Duodenal mucosa (tissue), 2 donors: ENCODE measurements around the gene FTSJ1.

ENCODE experiments used
- H3K27ac ChIP-seq: one replicate; pipeline ENCODE4 v1.7.0; 2013; ENCODE audit warnings: low read depth, low read length
- H3K27me3 ChIP-seq, 2 donors: one replicate each; pipeline ENCODE4 v1.7.0; 2013; ENCODE audit warnings: low read length in 2 of 2, control low read depth in 1 of 2; ENCODE audit not compliant: insufficient read depth in 2 of 2, control insufficient read depth in 1 of 2
- H3K36me3 ChIP-seq, 2 donors: one replicate each; pipeline ENCODE4 v1.7.0; 2013; ENCODE audit warnings: low read length in 2 of 2, control low read depth in 1 of 2; ENCODE audit not compliant: insufficient read depth in 2 of 2, control insufficient read depth in 1 of 2
- H3K4me1 ChIP-seq, 2 donors: one replicate each; pipeline ENCODE4 v1.7.0; 2013; ENCODE audit warnings: low read length in 2 of 2, control low read depth in 1 of 2; ENCODE audit not compliant: insufficient read depth in 2 of 2, control insufficient read depth in 1 of 2
- H3K4me3 ChIP-seq, 2 donors: one replicate each; pipeline ENCODE4 v1.7.0; 2013; ENCODE audit warnings: low read length in 2 of 2, low read depth in 1 of 2
- H3K9ac ChIP-seq, 2 donors: one replicate each; pipeline ENCODE4 v1.7.0; 2013; ENCODE audit warnings: low read length in 2 of 2, low read depth in 1 of 2
- H3K9me3 ChIP-seq, 2 donors: one replicate each; pipeline ENCODE4 v1.7.0; 2013; ENCODE audit warnings: low read length in 2 of 2, control low read depth in 1 of 2; ENCODE audit not compliant: control insufficient read depth in 1 of 2

Gene FTSJ1

DNA sequence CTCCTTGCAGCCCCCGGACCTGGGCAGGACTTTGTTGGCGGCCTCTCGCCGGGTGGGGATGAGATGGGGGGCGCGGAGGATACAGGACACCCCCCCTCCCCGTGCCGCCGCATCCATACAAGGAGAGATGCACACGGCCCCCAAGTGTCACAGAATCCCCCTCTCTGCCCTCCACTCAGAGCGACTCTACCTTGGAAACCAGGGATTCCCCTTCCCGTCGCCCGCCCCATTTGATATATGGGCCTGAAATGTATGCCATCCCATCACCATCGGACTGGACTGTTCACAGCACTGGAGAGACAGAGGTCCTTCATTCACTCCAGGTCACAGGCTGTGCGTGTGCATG is 33.2 kb downstream of the FTSJ1 start:
- Histone ChIP-seq H3K27ac (no peak overlapping the region), H3K36me3 (no peaks in the 10 kb centered on the region), H3K27me3 (no peaks in the 10 kb centered on the region), H3K9ac (peak overlapping the region; percentile 65 to 69), H3K4me3 (peak overlapping the region; percentile 70 to 76), H3K4me1 (peaks cover 4 to 11% of the 10 kb centered on the region in 2 donors), H3K9me3 (no peaks in the 10 kb centered on the region)

DNA sequence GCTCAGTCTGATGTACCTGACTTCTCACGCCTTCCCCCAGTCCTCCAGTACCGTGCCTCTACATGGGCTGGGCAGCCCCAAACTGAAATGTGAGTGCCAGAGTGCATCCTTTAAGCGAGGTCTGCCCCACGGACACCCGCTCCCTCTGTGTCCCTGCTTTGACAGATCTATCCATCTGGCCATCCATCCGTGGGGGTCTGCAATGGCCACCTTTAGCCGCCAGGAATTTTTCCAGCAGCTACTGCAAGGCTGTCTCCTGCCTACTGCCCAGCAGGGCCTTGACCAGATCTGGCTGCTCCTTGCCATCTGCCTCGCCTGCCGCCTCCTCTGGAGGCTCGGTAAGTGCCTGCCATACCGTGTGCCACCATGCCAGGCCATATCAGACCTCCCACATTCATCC is 33.6 kb downstream of the FTSJ1 start:
- Histone ChIP-seq H3K4me3 (peak overlapping the region; percentile 70 to 76), H3K9me3 (no peaks in the 10 kb centered on the region), H3K27me3 (no peaks in the 10 kb centered on the region), H3K36me3 (no peaks in the 10 kb centered on the region), H3K9ac (peak overlapping the region; percentile 65 to 69), H3K27ac (no peak overlapping the region), H3K4me1 (peaks cover 4 to 11% of the 10 kb centered on the region in 2 donors)

DNA sequence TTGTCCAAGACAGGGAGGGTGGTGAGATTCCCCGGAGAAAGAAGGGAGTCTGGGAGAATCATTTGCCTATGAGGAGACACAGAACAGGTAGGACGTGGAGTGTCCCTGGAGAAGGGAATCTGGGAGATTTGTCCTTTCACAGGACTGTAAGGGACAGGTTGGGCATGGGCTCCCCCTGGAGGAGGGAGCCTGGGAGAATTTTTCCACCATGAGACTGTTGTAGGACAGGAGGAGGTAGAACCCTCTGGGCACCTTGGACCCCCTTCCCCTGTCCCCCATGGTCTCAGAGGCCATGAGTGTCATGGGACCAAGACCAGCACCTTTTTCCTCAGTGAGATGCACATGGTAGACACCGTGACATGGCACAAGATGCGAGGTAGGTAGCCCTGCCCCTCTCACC is 35.6 kb downstream of the FTSJ1 start:
- no peaks in the 10 kb centered on the region for H3K9me3 ChIP-seq
- no peak overlapping the region for H3K9ac ChIP-seq
- H3K36me3 ChIP-seq = no peaks in the 10 kb centered on the region
- peaks cover 4 to 11% of the 10 kb centered on the region in 2 donors for H3K4me1 ChIP-seq
- H3K27ac ChIP-seq = no peak overlapping the region
- no peaks in the 10 kb centered on the region for H3K27me3 ChIP-seq
- no peak overlapping the region for H3K4me3 ChIP-seq

DNA sequence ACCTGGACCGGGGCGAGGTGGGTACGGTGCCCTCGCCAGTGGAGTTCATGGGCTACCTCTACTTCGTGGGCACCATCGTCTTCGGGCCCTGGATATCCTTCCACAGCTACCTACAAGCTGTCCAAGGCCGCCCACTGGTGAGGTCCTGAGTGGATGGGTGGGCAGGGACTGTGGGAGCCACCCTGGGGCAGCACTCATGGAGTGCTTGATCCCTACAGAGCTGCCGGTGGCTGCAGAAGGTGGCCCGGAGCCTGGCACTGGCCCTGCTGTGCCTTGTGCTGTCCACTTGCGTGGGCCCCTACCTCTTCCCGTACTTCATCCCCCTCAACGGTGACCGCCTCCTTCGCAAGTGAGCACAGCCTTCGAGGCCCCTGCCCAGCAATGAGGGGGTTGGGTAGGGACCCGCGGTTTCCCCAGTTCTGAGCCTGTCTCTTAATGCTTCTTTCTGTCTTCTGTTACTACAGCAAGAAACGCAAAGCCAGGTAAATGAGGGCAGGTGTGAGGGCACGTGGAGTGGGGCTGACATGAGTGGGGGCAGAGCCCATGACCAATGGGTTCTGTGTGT is 36.5 kb downstream of the FTSJ1 start:
- no peak overlapping the region for H3K9ac ChIP-seq
- H3K27ac ChIP-seq = no peak overlapping the region
- H3K9me3 ChIP-seq = no peaks in the 10 kb centered on the region
- H3K4me1 ChIP-seq = peaks cover 4 to 11% of the 10 kb centered on the region in 2 donors
- no peaks in the 10 kb centered on the region for H3K36me3 ChIP-seq
- H3K27me3 ChIP-seq = no peaks in the 10 kb centered on the region
- H3K4me3 ChIP-seq = no peak overlapping the region

DNA sequence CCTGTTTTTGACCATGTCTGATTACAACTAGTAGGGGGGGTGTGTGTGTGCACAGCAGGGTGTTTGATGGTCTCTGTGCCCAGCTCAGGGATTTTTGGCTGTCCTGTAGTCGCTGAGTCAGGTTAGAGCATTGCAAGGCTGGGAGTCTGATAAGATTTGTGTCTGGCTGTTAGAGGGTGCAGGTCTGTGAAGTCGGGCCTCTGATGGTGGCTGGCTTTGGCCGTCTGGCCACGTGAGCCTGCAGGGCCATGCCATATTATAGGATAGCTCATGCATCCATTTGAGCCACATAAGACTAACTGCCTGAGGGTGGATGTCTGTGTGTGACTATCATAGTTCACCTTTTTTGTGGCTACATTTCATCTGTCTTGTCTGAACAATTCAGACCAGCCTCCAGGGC is 37.7 kb downstream of the FTSJ1 start:
- H3K9ac ChIP-seq = no peak overlapping the region
- H3K4me3 ChIP-seq = no peak overlapping the region
- no peaks in the 10 kb centered on the region for H3K36me3 ChIP-seq
- H3K27ac ChIP-seq = no peak overlapping the region
- peaks cover 4 to 11% of the 10 kb centered on the region in 2 donors for H3K4me1 ChIP-seq
- H3K27me3 ChIP-seq = no peaks in the 10 kb centered on the region
- H3K9me3 ChIP-seq = no peaks in the 10 kb centered on the region

DNA sequence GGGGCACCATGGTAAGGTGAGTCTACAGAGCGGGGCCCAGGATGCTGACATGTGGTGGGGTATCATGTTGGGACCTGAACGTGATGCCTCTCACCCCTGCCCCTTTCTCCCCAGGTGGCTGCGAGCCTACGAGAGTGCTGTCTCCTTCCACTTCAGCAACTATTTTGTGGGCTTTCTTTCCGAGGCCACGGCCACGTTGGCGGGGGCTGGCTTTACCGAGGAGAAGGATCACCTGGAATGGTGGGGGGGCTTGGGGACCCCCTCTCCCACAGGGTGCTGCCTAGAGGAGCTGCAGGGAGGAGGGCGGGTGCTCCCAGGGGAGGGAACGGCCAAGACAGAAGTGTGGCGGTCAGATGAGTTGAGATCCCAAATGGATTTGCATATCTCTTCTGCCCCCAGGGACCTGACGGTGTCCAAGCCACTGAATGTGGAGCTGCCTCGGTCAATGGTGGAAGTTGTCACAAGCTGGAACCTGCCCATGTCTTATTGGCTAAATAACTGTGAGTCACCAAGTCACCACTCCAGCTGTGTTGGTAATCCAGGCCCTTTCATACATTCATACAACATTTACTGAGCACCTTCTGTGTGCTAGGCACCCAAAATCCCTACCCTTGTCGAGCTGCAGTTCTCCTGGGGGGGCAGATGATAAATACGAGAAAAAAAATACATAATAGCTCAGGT is 38.3 kb downstream of the FTSJ1 start:
- H3K27ac ChIP-seq = no peak overlapping the region
- H3K9me3 ChIP-seq = no peaks in the 10 kb centered on the region
- H3K9ac ChIP-seq = no peak overlapping the region
- peaks cover 3 to 8% of the 10 kb centered on the region in 2 donors for H3K4me1 ChIP-seq
- H3K36me3 ChIP-seq = no peaks in the 10 kb centered on the region
- no peak overlapping the region for H3K4me3 ChIP-seq
- no peaks in the 10 kb centered on the region for H3K27me3 ChIP-seq

DNA sequence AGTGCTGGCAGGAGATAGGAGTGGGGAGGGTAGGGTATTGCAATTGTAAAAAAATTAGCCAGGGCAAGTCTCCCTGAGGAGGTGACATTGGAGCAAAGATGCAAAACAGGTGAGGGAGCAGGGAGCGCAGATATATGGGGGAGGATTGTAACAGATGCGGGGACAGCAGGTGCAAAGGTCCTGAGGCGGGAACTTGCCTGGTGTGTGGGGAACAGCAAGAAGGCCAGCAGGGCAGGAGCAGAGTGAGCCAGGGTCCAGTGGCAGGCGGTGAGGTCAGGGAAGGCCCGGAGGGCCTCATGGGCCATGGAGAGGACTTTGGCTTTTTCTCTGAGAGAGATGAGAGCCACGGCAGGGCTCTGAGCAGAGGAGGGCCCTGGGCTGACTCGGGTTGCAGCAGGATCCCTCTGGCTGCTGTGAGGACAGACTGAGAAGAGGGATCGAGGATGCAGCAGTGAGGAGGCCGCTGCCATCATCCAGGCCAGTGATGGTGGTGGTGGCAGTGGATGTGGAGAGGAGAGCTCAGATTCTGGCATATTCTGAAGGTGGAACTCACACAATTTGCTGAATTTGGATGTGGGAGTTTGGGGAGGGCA is 39.0 kb downstream of the FTSJ1 start:
- Histone ChIP-seq H3K4me1 (peaks cover 0 to under 1% of the 10 kb centered on the region in 2 donors), H3K27me3 (no peaks in the 10 kb centered on the region), H3K9ac (no peak overlapping the region), H3K27ac (no peak overlapping the region), H3K9me3 (no peaks in the 10 kb centered on the region), H3K36me3 (no peaks in the 10 kb centered on the region), H3K4me3 (no peak overlapping the region)

DNA sequence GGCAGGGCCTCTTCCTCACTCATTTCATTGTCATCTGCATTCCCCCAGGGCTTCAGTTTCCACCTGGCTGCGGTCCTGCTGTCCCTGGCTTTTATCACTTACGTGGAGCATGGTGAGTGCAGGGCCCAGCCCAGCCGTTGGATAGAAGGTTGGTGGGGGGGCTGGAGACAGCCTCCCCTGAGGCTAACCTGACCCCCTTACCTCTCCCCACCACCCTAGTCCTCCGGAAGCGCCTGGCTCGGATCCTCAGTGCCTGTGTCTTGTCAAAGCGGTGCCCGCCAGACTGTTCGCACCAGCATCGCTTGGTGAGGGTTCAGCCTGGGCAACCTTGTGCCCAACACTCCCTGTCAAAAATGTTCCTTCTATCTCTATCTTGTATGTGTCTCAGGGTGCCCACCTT is 39.8 kb downstream of the FTSJ1 start:
- Histone ChIP-seq H3K4me1 (no peaks in the 10 kb centered on the region), H3K36me3 (no peaks in the 10 kb centered on the region), H3K27me3 (no peaks in the 10 kb centered on the region), H3K9ac (no peak overlapping the region), H3K4me3 (no peak overlapping the region), H3K9me3 (no peaks in the 10 kb centered on the region), H3K27ac (no peak overlapping the region)

DNA sequence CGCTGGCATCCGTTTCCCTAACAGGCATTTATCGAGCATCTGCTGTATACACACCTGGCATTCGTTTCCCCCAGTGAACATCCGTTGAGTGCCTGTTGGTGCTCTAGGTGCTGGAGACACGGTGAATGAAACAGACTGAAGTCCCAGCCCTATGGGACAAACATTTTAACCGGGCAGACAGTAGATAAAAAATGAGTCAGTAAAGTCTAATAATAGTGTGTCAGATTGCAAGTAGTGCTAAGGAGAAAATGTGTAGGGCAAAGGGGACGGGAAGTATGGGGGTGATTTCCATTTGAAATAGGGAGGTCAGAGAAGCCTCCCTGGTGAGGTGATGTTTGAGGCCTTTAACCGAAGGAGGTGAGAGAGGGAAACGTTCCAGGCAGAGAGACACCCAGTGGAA is 40.3 kb downstream of the FTSJ1 start:
- Histone ChIP-seq H3K9ac (no peak overlapping the region), H3K27ac (no peak overlapping the region), H3K36me3 (no peaks in the 10 kb centered on the region), H3K9me3 (no peaks in the 10 kb centered on the region), H3K27me3 (no peaks in the 10 kb centered on the region), H3K4me3 (no peak overlapping the region), H3K4me1 (peaks cover 0 to 3% of the 10 kb centered on the region in 2 donors)

DNA sequence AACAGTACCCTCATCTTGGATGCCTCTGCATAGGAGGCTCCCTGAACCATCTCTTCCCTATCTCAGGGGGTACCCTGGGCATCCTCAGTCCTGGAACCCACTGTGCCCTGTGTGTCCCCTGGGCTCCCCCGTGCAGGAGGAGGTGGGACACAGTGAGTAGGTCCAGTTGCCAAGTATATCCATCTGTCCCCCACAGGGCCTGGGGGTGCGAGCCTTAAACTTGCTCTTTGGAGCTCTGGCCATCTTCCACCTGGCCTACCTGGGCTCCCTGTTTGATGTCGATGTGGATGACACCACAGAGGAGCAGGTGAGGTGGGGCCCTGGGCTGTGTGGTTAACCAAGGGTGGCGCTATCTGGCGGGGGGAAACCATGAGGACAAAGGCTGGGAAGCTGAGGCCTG is 41.0 kb downstream of the FTSJ1 start:
- Histone ChIP-seq H3K9ac (no peak overlapping the region), H3K9me3 (no peaks in the 10 kb centered on the region), H3K27me3 (no peaks in the 10 kb centered on the region), H3K4me3 (no peak overlapping the region), H3K36me3 (no peaks in the 10 kb centered on the region), H3K4me1 (peaks cover 0 to 3% of the 10 kb centered on the region in 2 donors), H3K27ac (no peak overlapping the region)
